Measurements from ENCODE around the gene LIN37. TPM values are rescaled to one million over a fixed set of nuclear protein-coding genes. Genes with fewer than 3 reads are reported as not detected.

The LIN37 gene
- total and polyA plus RNA-seq, 9 of the 15 experiments (the other 6 are each of a cell fraction or from before 2014, with no cell fraction given), result 1.2 to 12.5 (median 8.6) TPM

DNA sequence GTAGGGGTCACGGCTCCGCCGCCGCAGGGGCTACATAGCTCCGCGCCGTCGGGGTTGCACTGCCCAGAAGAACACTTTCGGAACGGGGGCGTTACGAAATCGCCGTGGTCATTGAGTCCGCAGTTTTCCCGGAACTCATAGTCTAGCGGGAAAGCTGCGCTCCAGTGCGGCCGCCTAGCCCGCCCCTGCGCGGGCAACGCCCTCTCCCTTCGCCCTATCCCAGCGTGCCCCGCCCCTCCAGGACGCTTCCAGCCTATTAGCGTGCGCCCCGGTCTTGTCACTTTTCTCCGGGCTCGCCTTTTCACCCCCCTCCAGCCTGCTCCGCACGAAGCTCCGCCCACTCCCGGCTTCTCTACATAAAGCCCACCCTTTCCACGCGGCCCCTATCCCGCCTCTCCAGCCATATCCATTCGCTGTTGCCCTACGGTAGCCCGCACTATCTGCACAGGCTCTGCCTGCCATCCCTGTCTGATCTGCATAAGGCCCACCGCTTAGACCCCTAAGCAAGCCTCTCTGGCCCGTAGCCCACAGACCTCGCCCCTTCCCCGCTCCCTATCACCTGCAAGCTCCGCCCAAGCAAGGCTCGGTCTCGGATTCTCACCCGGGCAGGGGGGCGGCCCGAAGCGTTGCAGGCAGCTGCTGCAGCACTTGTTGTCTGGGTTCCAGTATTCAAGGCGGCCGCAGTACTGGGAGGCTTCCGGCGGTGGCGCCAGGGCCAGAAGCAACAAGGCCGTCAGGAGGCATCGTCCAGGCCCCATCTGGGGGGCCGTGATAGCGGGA is 7.8 kb upstream of the LIN37 start (continued):
- TF ChIP-seq, protein P1, sequence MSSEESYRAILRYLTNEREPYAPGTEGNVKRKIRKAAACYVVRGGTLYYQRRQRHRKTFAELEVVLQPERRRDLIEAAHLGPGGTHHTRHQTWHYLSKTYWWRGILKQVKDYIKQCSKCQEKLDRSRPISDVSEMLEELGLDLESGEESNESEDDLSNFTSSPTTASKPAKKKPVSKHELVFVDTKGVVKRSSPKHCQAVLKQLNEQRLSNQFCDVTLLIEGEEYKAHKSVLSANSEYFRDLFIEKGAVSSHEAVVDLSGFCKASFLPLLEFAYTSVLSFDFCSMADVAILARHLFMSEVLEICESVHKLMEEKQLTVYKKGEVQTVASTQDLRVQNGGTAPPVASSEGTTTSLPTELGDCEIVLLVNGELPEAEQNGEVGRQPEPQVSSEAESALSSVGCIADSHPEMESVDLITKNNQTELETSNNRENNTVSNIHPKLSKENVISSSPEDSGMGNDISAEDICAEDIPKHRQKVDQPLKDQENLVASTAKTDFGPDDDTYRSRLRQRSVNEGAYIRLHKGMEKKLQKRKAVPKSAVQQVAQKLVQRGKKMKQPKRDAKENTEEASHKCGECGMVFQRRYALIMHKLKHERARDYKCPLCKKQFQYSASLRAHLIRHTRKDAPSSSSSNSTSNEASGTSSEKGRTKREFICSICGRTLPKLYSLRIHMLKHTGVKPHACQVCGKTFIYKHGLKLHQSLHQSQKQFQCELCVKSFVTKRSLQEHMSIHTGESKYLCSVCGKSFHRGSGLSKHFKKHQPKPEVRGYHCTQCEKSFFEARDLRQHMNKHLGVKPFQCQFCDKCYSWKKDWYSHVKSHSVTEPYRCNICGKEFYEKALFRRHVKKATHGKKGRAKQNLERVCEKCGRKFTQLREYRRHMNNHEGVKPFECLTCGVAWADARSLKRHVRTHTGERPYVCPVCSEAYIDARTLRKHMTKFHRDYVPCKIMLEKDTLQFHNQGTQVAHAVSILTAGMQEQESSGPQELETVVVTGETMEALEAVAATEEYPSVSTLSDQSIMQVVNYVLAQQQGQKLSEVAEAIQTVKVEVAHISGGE (CRISPR knock-in tag; IDR thresholded peaks at IDR 0.05), result peak in 1 of 3 experiments; percentile 71; a peak in 1 of 6 replicates
- no peak for TF ChIP-seq NELFE (IDR thresholded peaks at IDR 0.05; ENCODE audit: insufficient read depth, insufficient read length)
- no peak for TF ChIP-seq DDX20 (tag; IDR thresholded peaks at IDR 0.05; ENCODE audit: low read depth)
- no peak for TF ChIP-seq SNIP1 (IDR thresholded peaks at IDR 0.05; ENCODE audit: low read depth)
- 0 out of 2 replicates have a peak, but pooled peaks have one; percentile 6 for TF ChIP-seq NFE2 (IDR thresholded peaks at IDR 0.05; ENCODE audit: low read depth)
- TF ChIP-seq, protein P2, sequence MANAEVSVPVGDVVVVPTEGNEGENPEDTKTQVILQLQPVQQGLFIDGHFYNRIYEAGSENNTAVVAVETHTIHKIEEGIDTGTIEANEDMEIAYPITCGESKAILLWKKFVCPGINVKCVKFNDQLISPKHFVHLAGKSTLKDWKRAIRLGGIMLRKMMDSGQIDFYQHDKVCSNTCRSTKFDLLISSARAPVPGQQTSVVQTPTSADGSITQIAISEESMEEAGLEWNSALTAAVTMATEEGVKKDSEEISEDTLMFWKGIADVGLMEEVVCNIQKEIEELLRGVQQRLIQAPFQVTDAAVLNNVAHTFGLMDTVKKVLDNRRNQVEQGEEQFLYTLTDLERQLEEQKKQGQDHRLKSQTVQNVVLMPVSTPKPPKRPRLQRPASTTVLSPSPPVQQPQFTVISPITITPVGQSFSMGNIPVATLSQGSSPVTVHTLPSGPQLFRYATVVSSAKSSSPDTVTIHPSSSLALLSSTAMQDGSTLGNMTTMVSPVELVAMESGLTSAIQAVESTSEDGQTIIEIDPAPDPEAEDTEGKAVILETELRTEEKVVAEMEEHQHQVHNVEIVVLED (CRISPR knock-in tag; IDR thresholded peaks at IDR 0.05), result no peak
- no peak for TF ChIP-seq NCOA4 (IDR thresholded peaks at IDR 0.05; ENCODE audit: partially characterized antibody)
- TF ChIP-seq PYGO2 (tag; IDR thresholded peaks at IDR 0.05), result no peak
- no peak for TF ChIP-seq SREBF2 (CRISPR knock-in tag; IDR thresholded peaks at IDR 0.05)
- peak; percentile 75; the same call in 1 of the 2 replicates for TF ChIP-seq DNMT1 (IDR thresholded peaks at IDR 0.05)
- peak; percentile 84 for TF ChIP-seq ZFP36 (IDR thresholded peaks at IDR 0.05; ENCODE audit: low read depth, low read length, partially characterized antibody)
- no peak for TF ChIP-seq HDAC3 (IDR thresholded peaks at IDR 0.05; ENCODE audit: borderline replicate concordance, partially characterized antibody)
- TF ChIP-seq ZBTB1 (CRISPR knock-in tag; IDR thresholded peaks at IDR 0.05; ENCODE audit: borderline replicate concordance, low read depth), result no peak
- TF ChIP-seq ESRRB (CRISPR knock-in tag; IDR thresholded peaks at IDR 0.05; ENCODE audit: borderline replicate concordance), result no peak
- no peak for TF ChIP-seq ZNF778 (CRISPR knock-in tag; IDR thresholded peaks at IDR 0.05)
- TF ChIP-seq SAFB2 (IDR thresholded peaks at IDR 0.05; ENCODE audit: borderline replicate concordance, low read depth, low read length, severe bottlenecking), result no peak
- TF ChIP-seq, protein P3, sequence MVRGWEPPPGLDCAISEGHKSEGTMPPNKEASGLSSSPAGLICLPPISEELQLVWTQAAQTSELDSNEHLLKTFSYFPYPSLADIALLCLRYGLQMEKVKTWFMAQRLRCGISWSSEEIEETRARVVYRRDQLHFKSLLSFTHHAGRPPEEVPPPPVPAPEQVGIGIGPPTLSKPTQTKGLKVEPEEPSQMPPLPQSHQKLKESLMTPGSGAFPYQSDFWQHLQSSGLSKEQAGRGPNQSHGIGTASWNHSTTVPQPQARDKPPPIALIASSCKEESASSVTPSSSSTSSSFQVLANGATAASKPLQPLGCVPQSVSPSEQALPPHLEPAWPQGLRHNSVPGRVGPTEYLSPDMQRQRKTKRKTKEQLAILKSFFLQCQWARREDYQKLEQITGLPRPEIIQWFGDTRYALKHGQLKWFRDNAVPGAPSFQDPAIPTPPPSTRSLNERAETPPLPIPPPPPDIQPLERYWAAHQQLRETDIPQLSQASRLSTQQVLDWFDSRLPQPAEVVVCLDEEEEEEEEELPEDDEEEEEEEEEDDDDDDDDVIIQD (CRISPR knock-in tag; IDR thresholded peaks at IDR 0.05), result no peak
- TF ChIP-seq ZNF76 (CRISPR knock-in tag; IDR thresholded peaks at IDR 0.05; ENCODE audit: borderline replicate concordance), result no peak
- TF ChIP-seq SMARCB1 (IDR thresholded peaks at IDR 0.05; ENCODE audit: insufficient read length, low read depth), result no peak
- TF ChIP-seq FOXP1 (CRISPR knock-in tag; IDR thresholded peaks at IDR 0.05), result peak; percentile 92
- no peak for TF ChIP-seq SMAD3 (CRISPR knock-in tag; conservative IDR thresholded peaks at IDR 0.05)

All from K562 (cell line).